GM12878 (cell line): ENCODE data around the gene U2AF1. TPM values are rescaled to one million over a fixed set of nuclear protein-coding genes. Genes with fewer than 3 reads are reported as not detected.
"Not testable (repeated sequence)": the region's sequence is repeated elsewhere in the genome, so short reads cannot be mapped to it uniquely, and the experiment has no call there.

Experiments
- ATAC-seq: fragments of 200-7000 bp; cut with Tn5 transposase; 3 replicates; pipeline ENCODE4 v1.9.1; 2020; ENCODE audit warnings: mild to moderate bottlenecking, moderate library complexity
- BruUV-seq: library from RNA; stranded (reverse); fragments of 400-500 nt; replicated peaks from 2 replicates; lab custom pipeline; 2021; lab: Mats Ljungman, UMichigan
- CTCF ChIA-PET: fragments of 300-600 bp; sonication (Branson Sonifier 250); formaldehyde crosslinking; extraction: SDS; loops from one replicate; lab custom pipeline; 2021; ENCODE audit warnings: inconsistent platforms; lab: Yijun Ruan, JAX
- POLR2A ChIA-PET: fragments of 350-600 bp; formaldehyde crosslinking; extraction: SDS; loops from one replicate; lab custom pipeline; 2021; ENCODE audit warnings: inconsistent platforms; lab: Charles Lee
- RAD21 ChIA-PET: fragments of 300-600 bp; sonication (Branson Sonifier 250); formaldehyde crosslinking; loops from one replicate; lab custom pipeline; 2023; ENCODE audit warnings: antibody characterized with exemption; ENCODE audit not compliant: unreplicated experiment; lab: Charles Lee
- SMC1A ChIA-PET: fragments of 300-600 bp; sonication (Branson Sonifier 250); formaldehyde crosslinking; loops from one replicate; lab custom pipeline; 2023; ENCODE audit not compliant: unreplicated experiment, uncharacterized antibody; lab: Charles Lee
- DNase-seq: peaks from one replicate; pipeline ENCODE4 v3.0.0-alpha.2; 2011; ENCODE audit warnings: low read depth, low spot score
- FAIRE-seq: peaks from 3 replicates; lab custom pipeline; 2011; peaks lifted over from hg19 to GRCh38; lab: Jason Lieb, UNC
- H2AFZ ChIP-seq: 2 replicates; pipeline ENCODE4 v1.6.0; 2011; ENCODE audit warnings: low read depth, low read length, control low read depth; ENCODE audit not compliant: control insufficient read depth
- H3K27ac ChIP-seq: 2 replicates; pipeline ENCODE4 v1.5.1; 2011; ENCODE audit warnings: control low read depth; ENCODE audit not compliant: control insufficient read depth, insufficient read depth
- H3K27me3 ChIP-seq, 2 experiments: replicated peaks in 1 of 2; 2 replicates each; pipeline versions ENCODE4 v1.6.0 to v1.6.1; 2011; ENCODE audit warnings: low read length in 1 of 2; ENCODE audit not compliant: control insufficient read depth in 2 of 2, insufficient read depth in 2 of 2
- H3K36me3 ChIP-seq, 2 experiments: 2 replicates each; pipeline ENCODE4 v1.5.1; 2011; ENCODE audit warnings: low read length in 1 of 2; ENCODE audit not compliant: control insufficient read depth in 2 of 2, insufficient read depth in 2 of 2
- H3K4me1 ChIP-seq: 2 replicates; pipeline ENCODE4 v1.6.1; 2011; ENCODE audit warnings: mild to moderate bottlenecking, low read length, moderate library complexity, mixed read lengths; ENCODE audit not compliant: control insufficient read depth, insufficient read depth
- H3K4me2 ChIP-seq: 2 replicates; pipeline ENCODE4 v1.6.0; 2011; ENCODE audit warnings: control low read depth; ENCODE audit not compliant: control insufficient read depth, insufficient read depth
- H3K4me3 ChIP-seq: fragments of 200-600 bp; sonication (generic); 2 replicates; pipeline ENCODE4 v1.5.1; 2016
- H3K79me2 ChIP-seq: 2 replicates; pipeline ENCODE4 v1.6.0; 2011; ENCODE audit warnings: low read length; ENCODE audit not compliant: control insufficient read depth, insufficient read depth
- H3K9ac ChIP-seq: 2 replicates; pipeline ENCODE4 v1.8.0; 2011; ENCODE audit warnings: low read length, control low read depth, mixed read lengths; ENCODE audit not compliant: control insufficient read depth, insufficient read depth
- H3K9me3 ChIP-seq: replicated peaks from 3 replicates; pipeline ENCODE4 v1.5.1; 2011; ENCODE audit warnings: mild to moderate bottlenecking, low read length; ENCODE audit not compliant: control insufficient read depth, insufficient read depth
- H4K20me1 ChIP-seq: 2 replicates; pipeline ENCODE4 v1.6.0; 2011; ENCODE audit not compliant: control insufficient read depth, insufficient read depth
- WGBS: methylation state at CpG from one replicate; pipeline ENCODE4 v1.1.6; 2016; ENCODE audit warnings: low lambda C conversion rate; ENCODE audit not compliant: insufficient replicate concordance, insufficient coverage; ENCODE audit errors: missing lambda C conversion rate; 5-methylcytosine and 5-hydroxymethylcytosine counted together
- in situ Hi-C: fragments of 300-500 bp; cut with MboI; formaldehyde crosslinking; loops from 9 replicates; pipeline ENCODE4 v1.14.3; 2018; ENCODE audit warnings: mixed read lengths
- intact Hi-C: fragments of 100-400 bp; cut with micrococcal nuclease; formaldehyde crosslinking; loops from one replicate; pipeline ENCODE4 v1.14.2; 2022; ENCODE audit not compliant: unreplicated experiment
- polyA plus RNA-seq, 11 experiments: library from polyadenylated mRNA; depleted of rRNA in 4 of 11; unstranded in 6 of 11; stranded (reverse) in 5 of 11; fragments of >200 nt; fragmentation: Nextera tagmentation in 4 of 11; fragmentation: Illumina TruSeq in 1 of 11; extraction: Ambion mirVana in 4 of 11; extraction: Trizol in 1 of 11; gene quantifications; 1 replicate in 1 of 11; 2 replicates in 10 of 11; pipeline versions ENCODE4 v1.2.1 to v1.2.3, GENCODE V29; 2011 to 2016; ENCODE audit warnings: inconsistent platforms in 2 of 11, missing spikeins in 2 of 11, low read depth in 1 of 11
- total RNA-seq, 4 experiments: library from RNA; depleted of rRNA in 3 of 4; stranded (reverse); fragments of >200 nt in 3 of 4; fragmentation: Illumina TruSeq in 1 of 4; extraction: Trizol in 1 of 4; gene quantifications; 2 replicates each; pipeline versions ENCODE4 v1.2.1 to v1.2.3, GENCODE V29; 2013 to 2021

The U2AF1 gene
- total and polyA plus RNA-seq, 10 of the 15 experiments (the other 5 are each of a cell fraction or from before 2014, with no cell fraction given) = 8.6 to 182 (median 60.1) TPM

GRCh38 chr21:43065991-43066390, 41.4 kb downstream of the U2AF1 start:
- DNase-seq, H2AFZ ChIP-seq, in situ Hi-C loops, CTCF ChIA-PET, FAIRE-seq, H3K36me3 ChIP-seq, intact Hi-C loops, H3K9ac ChIP-seq, POLR2A ChIA-PET, H4K20me1 ChIP-seq, H3K4me2 ChIP-seq, BruUV-seq, H3K4me1 ChIP-seq, H3K9me3 ChIP-seq, H3K4me3 ChIP-seq, SMC1A ChIA-PET, H3K27ac ChIP-seq, ATAC-seq, RAD21 ChIA-PET, H3K27me3 ChIP-seq, H3K79me2 ChIP-seq: not testable (repeated sequence)
- WGBS = no CpG with 5 or more reads among the region's 30 CpGs

- SMC1A ChIA-PET, intact Hi-C loops, H3K9me3 ChIP-seq, DNase-seq, in situ Hi-C loops, H3K4me1 ChIP-seq, H3K4me2 ChIP-seq, POLR2A ChIA-PET, H3K27ac ChIP-seq, FAIRE-seq, H3K79me2 ChIP-seq, H3K9ac ChIP-seq, H3K27me3 ChIP-seq, H3K36me3 ChIP-seq, H3K4me3 ChIP-seq, H2AFZ ChIP-seq, RAD21 ChIA-PET, CTCF ChIA-PET, BruUV-seq, H4K20me1 ChIP-seq, ATAC-seq: not testable (repeated sequence)
- no CpG with 5 or more reads among the region's 22 CpGs for WGBS
Observed at GRCh38 chr21:43064265-43064917, 43.0 kb downstream of the U2AF1 start.

GRCh38 chr21:43062955-43063664, 44.3 kb downstream of the U2AF1 start:
- H3K4me2 ChIP-seq, in situ Hi-C loops, H3K9me3 ChIP-seq, FAIRE-seq, H3K27ac ChIP-seq, DNase-seq, SMC1A ChIA-PET, H3K27me3 ChIP-seq, H3K36me3 ChIP-seq, ATAC-seq, H3K79me2 ChIP-seq, H3K9ac ChIP-seq, CTCF ChIA-PET, H3K4me3 ChIP-seq, intact Hi-C loops, BruUV-seq, POLR2A ChIA-PET, H4K20me1 ChIP-seq, H2AFZ ChIP-seq, RAD21 ChIA-PET, H3K4me1 ChIP-seq: not testable (repeated sequence)
- WGBS = no CpG with 5 or more reads among the region's 28 CpGs

GRCh38 chr21:43053112-43053511, 54.3 kb downstream of the U2AF1 start:
- H3K9me3 ChIP-seq, in situ Hi-C loops, H3K4me1 ChIP-seq, H3K9ac ChIP-seq, DNase-seq, H3K79me2 ChIP-seq, H2AFZ ChIP-seq, H3K4me2 ChIP-seq, H4K20me1 ChIP-seq, H3K4me3 ChIP-seq, H3K27ac ChIP-seq, H3K36me3 ChIP-seq, H3K27me3 ChIP-seq, CTCF ChIA-PET, FAIRE-seq, BruUV-seq, POLR2A ChIA-PET, ATAC-seq, RAD21 ChIA-PET, SMC1A ChIA-PET, intact Hi-C loops: not testable (repeated sequence)
- no CpG with 5 or more reads among the region's 13 CpGs for WGBS
